IMR-90 (cell line): ENCODE results near the gene RCBTB1. TPM values are rescaled to one million over a fixed set of nuclear protein-coding genes. Genes with fewer than 3 reads are reported as not detected.

ENCODE experiments used
- polyA plus RNA-seq, 3 experiments: library from polyadenylated mRNA; depleted of rRNA; stranded (reverse); fragments of >200 nt; gene quantifications; 2 replicates each; pipeline ENCODE4 v1.2.3, GENCODE V29; 2012; ENCODE audit warnings: low replicate concordance in 1 of 3
- total RNA-seq: library from RNA; depleted of rRNA; stranded (reverse); fragments of >200 nt; gene quantifications from 2 replicates; pipeline ENCODE4 v1.2.3, GENCODE V29; 2012; rRNA removed

Gene RCBTB1
- total and polyA plus RNA-seq, 2 of the 4 experiments (the other 2 are of a cell fraction) = 11.3 to 11.6 TPM

Other genes starting within 250 kb of the RCBTB1 start
- gene CAB39L, start 141.5 kb downstream of the RCBTB1 start, total RNA-seq = 16.7 and 21.9 TPM in 2 replicates
- 6.6 and 8.5 TPM in 2 replicates for gene CAB39L, start 141.5 kb downstream of the RCBTB1 start, polyA plus RNA-seq (2012; rRNA removed)
- 5.7 and 8.6 TPM in 2 replicates for gene SETDB2, start 141.3 kb downstream of the RCBTB1 start, total RNA-seq
- 2.9 and 4.3 TPM in 2 replicates for gene SETDB2, start 141.3 kb downstream of the RCBTB1 start, polyA plus RNA-seq (2012; rRNA removed)
- 3.9 and 6.7 TPM in 2 replicates for gene PHF11, start 89.6 kb downstream of the RCBTB1 start, total RNA-seq
- 12.2 and 15.4 TPM in 2 replicates for gene PHF11, start 89.6 kb downstream of the RCBTB1 start, polyA plus RNA-seq (2012; rRNA removed)
- not detected in 2 replicates for gene ARL11, start 42.9 kb upstream of the RCBTB1 start, total RNA-seq
- not detected in 2 replicates for gene ARL11, start 42.9 kb upstream of the RCBTB1 start, polyA plus RNA-seq (2012; rRNA removed)
- 57.9 and 78.6 TPM in 2 replicates for gene EBPL, start 105.9 kb upstream of the RCBTB1 start, total RNA-seq
- 65.3 and 71.1 TPM in 2 replicates for gene EBPL, start 105.9 kb upstream of the RCBTB1 start, polyA plus RNA-seq (2012; rRNA removed)
- 48.6 and 63.6 TPM in 2 replicates for gene KPNA3, start 207.1 kb upstream of the RCBTB1 start, total RNA-seq
- 21.1 and 25.3 TPM in 2 replicates for gene KPNA3, start 207.1 kb upstream of the RCBTB1 start, polyA plus RNA-seq (2012; rRNA removed)